Measurements from ENCODE around the gene SYTL4. TPM values are rescaled to one million over a fixed set of nuclear protein-coding genes. Genes with fewer than 3 reads are reported as not detected.
A peak's percentile ranks its signal among the peaks of the same experiment; 100 is the strongest.

The SYTL4 gene
- total RNA-seq, 1 donor from 2014 or later: 15.3 TPM

GRCh38 chrX:100682939-100683338 lies 49.0 kb downstream of the SYTL4 start:
- intact Hi-C loops (cut with DNase I): no loop called here
- H3K4me1 ChIP-seq: no peaks in the 10 kb centered on the region

DNA sequence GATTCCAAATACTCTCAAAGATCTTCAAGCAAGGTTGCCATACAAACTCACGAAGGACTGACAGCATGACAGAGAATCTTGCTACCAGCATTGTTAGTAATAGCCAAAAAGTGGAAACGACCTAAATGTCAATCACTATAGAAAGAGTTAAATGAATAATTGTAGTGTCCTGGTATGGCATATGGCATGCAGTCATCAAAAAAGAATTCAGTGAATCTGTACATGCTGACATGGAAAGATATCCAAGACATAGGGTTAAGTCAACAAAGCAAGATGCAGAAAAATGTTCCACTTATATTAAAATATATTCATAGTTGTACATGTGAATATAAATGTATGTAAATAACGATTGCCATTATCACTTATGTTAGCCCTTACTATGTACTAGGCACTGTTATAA lies 50.3 kb downstream of the SYTL4 start:
- no peak for DNase-seq
- no peaks in the 10 kb centered on the region for H3K27me3 ChIP-seq (ENCODE audit: low read depth)
- peaks cover 3% of the 10 kb centered on the region for H3K36me3 ChIP-seq
- intact Hi-C loops (cut with DNase I): no loop called here
- no peaks in the 10 kb centered on the region for H3K4me1 ChIP-seq
- H3K4me3 ChIP-seq: no peak overlapping the region
- TF ChIP-seq, protein P1, sequence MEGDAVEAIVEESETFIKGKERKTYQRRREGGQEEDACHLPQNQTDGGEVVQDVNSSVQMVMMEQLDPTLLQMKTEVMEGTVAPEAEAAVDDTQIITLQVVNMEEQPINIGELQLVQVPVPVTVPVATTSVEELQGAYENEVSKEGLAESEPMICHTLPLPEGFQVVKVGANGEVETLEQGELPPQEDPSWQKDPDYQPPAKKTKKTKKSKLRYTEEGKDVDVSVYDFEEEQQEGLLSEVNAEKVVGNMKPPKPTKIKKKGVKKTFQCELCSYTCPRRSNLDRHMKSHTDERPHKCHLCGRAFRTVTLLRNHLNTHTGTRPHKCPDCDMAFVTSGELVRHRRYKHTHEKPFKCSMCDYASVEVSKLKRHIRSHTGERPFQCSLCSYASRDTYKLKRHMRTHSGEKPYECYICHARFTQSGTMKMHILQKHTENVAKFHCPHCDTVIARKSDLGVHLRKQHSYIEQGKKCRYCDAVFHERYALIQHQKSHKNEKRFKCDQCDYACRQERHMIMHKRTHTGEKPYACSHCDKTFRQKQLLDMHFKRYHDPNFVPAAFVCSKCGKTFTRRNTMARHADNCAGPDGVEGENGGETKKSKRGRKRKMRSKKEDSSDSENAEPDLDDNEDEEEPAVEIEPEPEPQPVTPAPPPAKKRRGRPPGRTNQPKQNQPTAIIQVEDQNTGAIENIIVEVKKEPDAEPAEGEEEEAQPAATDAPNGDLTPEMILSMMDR (IDR thresholded peaks at IDR 0.05): no peak
- no peaks in the 10 kb centered on the region for H3K9me3 ChIP-seq
- no peak for ATAC-seq
- H3K27ac ChIP-seq: no peak overlapping the region

More at GRCh38 chrX:100682939-100683338, 49.0 kb downstream of the SYTL4 start:
- Histone ChIP-seq H3K9me3 (no peaks in the 10 kb centered on the region), H3K36me3 (peaks cover 3% of the 10 kb centered on the region), H3K4me3 (no peak overlapping the region), H3K27ac (no peak overlapping the region), H3K27me3 (ENCODE audit: low read depth) (no peaks in the 10 kb centered on the region)
- ATAC-seq: no peak
- TF ChIP-seq, protein P1 (IDR thresholded peaks at IDR 0.05): no peak
- no peak for DNase-seq

DNA sequence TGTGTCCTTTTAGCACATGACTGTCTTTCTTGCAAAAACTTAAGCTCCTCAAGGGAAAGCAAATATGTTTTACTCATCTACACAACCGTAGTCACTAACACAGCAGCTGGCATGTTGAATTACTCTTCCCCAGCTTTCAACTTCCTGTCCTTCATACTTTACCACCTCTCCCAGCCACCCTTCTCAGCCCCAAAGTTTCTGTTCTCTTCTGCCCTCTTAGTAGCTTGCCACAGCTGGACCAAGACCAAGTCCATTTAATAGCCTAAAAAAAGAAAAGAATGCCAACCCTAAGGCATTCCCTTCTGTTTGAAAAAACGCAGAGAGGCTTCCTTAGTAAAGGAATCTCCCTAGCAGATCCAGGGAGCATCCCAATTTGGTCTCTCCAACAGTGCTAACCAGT lies 51.2 kb downstream of the SYTL4 start:
- Histone ChIP-seq H3K36me3 (no peaks in the 10 kb centered on the region), H3K27ac (no peak overlapping the region), H3K4me3 (no peak overlapping the region), H3K9me3 (no peaks in the 10 kb centered on the region), H3K4me1 (no peaks in the 10 kb centered on the region), H3K27me3 (ENCODE audit: low read depth) (no peaks in the 10 kb centered on the region)
- intact Hi-C loops (cut with DNase I): no loop called here
- no peak for ATAC-seq
- DNase-seq: no peak
- TF ChIP-seq, protein P1 (IDR thresholded peaks at IDR 0.05): no peak

GRCh38 chrX:100677611-100678181 lies 54.2 kb downstream of the SYTL4 start:
- Histone ChIP-seq H3K4me1 (peaks cover 9% of the 10 kb centered on the region), H3K4me3 (no peak overlapping the region), H3K9me3 (no peaks in the 10 kb centered on the region), H3K27ac (no peak overlapping the region), H3K36me3 (no peaks in the 10 kb centered on the region), H3K27me3 (ENCODE audit: low read depth) (no peaks in the 10 kb centered on the region)
- DNase-seq: no peak
- intact Hi-C loops (cut with DNase I): no loop called here
- no peak for ATAC-seq
- TF ChIP-seq, protein P1 (IDR thresholded peaks at IDR 0.05): no peak

DNA sequence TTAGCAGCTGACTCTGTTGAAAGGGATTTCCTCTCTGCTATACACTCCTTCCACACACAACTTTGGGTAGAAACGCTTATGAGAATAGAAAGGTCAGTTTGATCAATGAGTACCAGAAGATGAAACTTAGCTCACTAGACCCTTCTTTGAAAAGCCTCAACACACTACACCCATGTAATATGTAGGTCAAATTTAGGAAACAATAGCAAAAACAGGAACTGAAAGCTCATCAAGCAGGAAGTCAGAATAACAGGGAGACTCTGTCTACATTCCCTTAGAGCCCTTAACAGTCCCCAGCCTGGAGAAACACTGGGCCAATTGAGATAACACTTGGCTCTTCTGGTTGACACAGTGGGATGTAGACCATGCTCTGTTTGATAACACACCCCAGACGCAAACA lies 57.2 kb downstream of the SYTL4 start:
- DNase-seq (no peak), ATAC-seq (peak in 1 of 2 donors; percentile 46)
- no peaks in the 10 kb centered on the region for H3K9me3 ChIP-seq
- H3K36me3 ChIP-seq: no peaks in the 10 kb centered on the region
- H3K4me3 ChIP-seq: no peak overlapping the region
- TF ChIP-seq, protein P1 (IDR thresholded peaks at IDR 0.05): no peak
- peaks cover 9% of the 10 kb centered on the region for H3K4me1 ChIP-seq
- H3K27me3 ChIP-seq (ENCODE audit: low read depth): no peaks in the 10 kb centered on the region
- intact Hi-C loops (cut with DNase I): no loop called here
- no peak overlapping the region for H3K27ac ChIP-seq

Data from lower lobe of right lung (tissue), 2 donors.